Neuronal stem cell (in vitro differentiated cells): ENCODE data around the gene ROBO1.

ENCODE experiments used
- DNase-seq: peaks from one replicate; pipeline ENCODE4 v3.0.0-alpha.2; 2013; ENCODE audit warnings: low spot score
- H2AFZ ChIP-seq: one replicate; pipeline ENCODE4 v1.6.1; 2013; ENCODE audit warnings: mild to moderate bottlenecking, low read length, inconsistent platforms
- H2AK5ac ChIP-seq: 2 replicates; pipeline ENCODE4 v1.6.1; 2013; ENCODE audit warnings: low read depth, mild to moderate bottlenecking, inconsistent platforms, low read length, moderate library complexity, mixed read lengths
- H2BK120ac ChIP-seq: 2 replicates; pipeline ENCODE4 v1.6.1; 2013; ENCODE audit warnings: low read depth, mild to moderate bottlenecking, inconsistent platforms, low read length, moderate library complexity, mixed read lengths
- H2BK12ac ChIP-seq: one replicate; pipeline ENCODE4 v1.6.1; 2013; ENCODE audit warnings: low read length, inconsistent platforms
- H2BK15ac ChIP-seq: 2 replicates; pipeline ENCODE4 v1.6.1; 2013; ENCODE audit warnings: mild to moderate bottlenecking, low read length, inconsistent platforms, mixed read lengths
- H2BK5ac ChIP-seq: one replicate; pipeline ENCODE4 v1.6.1; 2013; ENCODE audit warnings: inconsistent platforms, mild to moderate bottlenecking, low read length, moderate library complexity
- H3K14ac ChIP-seq: one replicate; pipeline ENCODE4 v1.6.1; 2013; ENCODE audit warnings: low read length, inconsistent platforms
- H3K18ac ChIP-seq: 2 replicates; pipeline ENCODE4 v1.6.1; 2013; ENCODE audit warnings: low read length, inconsistent platforms
- H3K23ac ChIP-seq: 2 replicates; pipeline ENCODE4 v1.6.1; 2013; ENCODE audit warnings: low read depth, mild to moderate bottlenecking, mixed read lengths, low read length, inconsistent platforms; ENCODE audit not compliant: poor library complexity
- H3K27ac ChIP-seq: replicated peaks from 3 replicates; pipeline ENCODE4 v1.5.1; 2013; ENCODE audit warnings: low read length, inconsistent platforms
- H3K27me3 ChIP-seq, 3 experiments: 2 replicates each; pipeline ENCODE4 v1.6.1; 2013; ENCODE audit warnings: low read length in 3 of 3, mild to moderate bottlenecking in 2 of 3, inconsistent platforms in 1 of 3, low read depth in 1 of 3, mixed read lengths in 1 of 3, moderate library complexity in 1 of 3; ENCODE audit not compliant: control insufficient read depth in 3 of 3, insufficient read depth in 3 of 3
- H3K36me3 ChIP-seq, 2 donors: replicated peaks in 1 of 2; 2 replicates each; pipeline ENCODE4 v1.6.1; 2013; ENCODE audit warnings: low read length in 2 of 2; ENCODE audit not compliant: control insufficient read depth in 2 of 2, insufficient read depth in 2 of 2
- H3K4ac ChIP-seq: 2 replicates; pipeline ENCODE4 v1.6.1; 2013; ENCODE audit warnings: inconsistent platforms, mild to moderate bottlenecking, low read length, moderate library complexity
- H3K4me1 ChIP-seq, 2 donors: 1 replicate in 1 of 2; 2 replicates in 1 of 2; pipeline ENCODE4 v1.6.1; 2013; ENCODE audit warnings: low read length in 2 of 2, low read depth in 1 of 2; ENCODE audit not compliant: control insufficient read depth in 2 of 2, insufficient read depth in 1 of 2
- H3K4me2 ChIP-seq: one replicate; pipeline ENCODE4 v1.6.1; 2013; ENCODE audit warnings: mild to moderate bottlenecking, low read length, inconsistent platforms; ENCODE audit not compliant: insufficient read depth, poor library complexity, severe bottlenecking
- H3K4me3 ChIP-seq, 2 donors: 2 replicates each; pipeline ENCODE4 v1.5.1; 2013; ENCODE audit warnings: low read length in 2 of 2, mild to moderate bottlenecking in 2 of 2, inconsistent platforms in 1 of 2, moderate library complexity in 1 of 2
- H3K79me1 ChIP-seq: one replicate; pipeline ENCODE4 v1.6.1; 2013; ENCODE audit warnings: low read depth, mild to moderate bottlenecking, inconsistent platforms, low read length, moderate library complexity
- H3K9ac ChIP-seq: one replicate; pipeline ENCODE4 v1.6.1; 2013; ENCODE audit warnings: mild to moderate bottlenecking, low read depth, low read length, inconsistent platforms; ENCODE audit not compliant: poor library complexity
- H3K9me3 ChIP-seq, 2 donors: replicated peaks in 1 of 2; 2 replicates each; pipeline versions ENCODE3 to v1.6.1; 2013; ENCODE audit warnings: low read length in 2 of 2, mild to moderate bottlenecking in 2 of 2, inconsistent platforms in 1 of 2, low read depth in 1 of 2, mixed read lengths in 1 of 2, moderate library complexity in 1 of 2; ENCODE audit not compliant: control insufficient read depth in 2 of 2, insufficient read depth in 1 of 2
- H4K8ac ChIP-seq: one replicate; pipeline ENCODE4 v1.6.1; 2013; ENCODE audit warnings: low read depth, mild to moderate bottlenecking, inconsistent platforms, low read length, moderate library complexity
- H4K91ac ChIP-seq: one replicate; pipeline ENCODE4 v1.6.1; 2013; ENCODE audit warnings: low read length, low read depth, mild to moderate bottlenecking, inconsistent platforms; ENCODE audit not compliant: poor library complexity
- WGBS, 2 donors: extraction: QIAGEN DNeasy Blood & Tissue Kit; methylation state at CpG; one replicate each; pipeline ENCODE4 v1.1.7; 2013; ENCODE audit warnings: missing lambda C conversion rate in 2 of 2, mixed read lengths in 1 of 2; ENCODE audit not compliant: insufficient read length in 2 of 2, insufficient replicate concordance in 1 of 2; ENCODE audit errors: extremely low coverage in 2 of 2; 5-methylcytosine and 5-hydroxymethylcytosine counted together

The ROBO1 gene

GRCh38 chr3:78919021-78919755, 848.6 kb downstream of the ROBO1 start:
- Histone ChIP-seq H3K18ac (no peak overlapping the region), H4K91ac (no peak overlapping the region), H3K4me3 (no peak overlapping the region), H3K4ac (no peak overlapping the region), H2AFZ (no peak overlapping the region), H3K23ac (no peak overlapping the region), H2BK120ac (no peak overlapping the region), H3K27ac (no peak overlapping the region), H3K27me3 (no peaks in the 10 kb centered on the region), H3K14ac (no peak overlapping the region), H2BK12ac (no peak overlapping the region), H3K4me1 (no peaks in the 10 kb centered on the region), H3K9ac (no peak overlapping the region), H3K4me2 (no peak overlapping the region), H2AK5ac (no peak overlapping the region), H2BK5ac (no peak overlapping the region), H4K8ac (no peak overlapping the region), H3K79me1 (peaks cover 2% of the 10 kb centered on the region), H3K36me3 (no peaks in the 10 kb centered on the region), H3K9me3 (no peaks in the 10 kb centered on the region), H2BK15ac (no peak overlapping the region)
- WGBS, 2 donors = no CpG with 5 or more reads among the region's 5 CpGs
- DNase-seq = no peak

- H3K23ac ChIP-seq = no peak overlapping the region
These were observed 849.3 kb downstream of the ROBO1 start for GRCh38 chr3:78918361-78919020.

GRCh38 chr3:78917536-78917935, 850.3 kb downstream of the ROBO1 start:
- H2BK5ac ChIP-seq = no peak overlapping the region
- H3K4me3 ChIP-seq = no peak overlapping the region

More at GRCh38 chr3:78918361-78919020, 849.3 kb downstream of the ROBO1 start:
- Histone ChIP-seq H3K4ac (no peak overlapping the region), H3K14ac (no peak overlapping the region), H3K9me3 (no peaks in the 10 kb centered on the region), H4K8ac (no peak overlapping the region), H3K27me3 (no peaks in the 10 kb centered on the region), H3K4me1 (no peaks in the 10 kb centered on the region), H2AFZ (no peak overlapping the region), H2BK120ac (no peak overlapping the region), H2BK5ac (no peak overlapping the region), H3K9ac (no peak overlapping the region), H3K18ac (no peak overlapping the region), H2BK12ac (no peak overlapping the region), H3K4me3 (no peak overlapping the region), H2BK15ac (no peak overlapping the region), H3K27ac (no peak overlapping the region), H4K91ac (no peak overlapping the region), H2AK5ac (no peak overlapping the region), H3K79me1 (peaks cover 2% of the 10 kb centered on the region), H3K4me2 (no peak overlapping the region), H3K36me3 (no peaks in the 10 kb centered on the region)
- no peak for DNase-seq
- WGBS, 2 donors = no CpG with 5 or more reads among the region's 1 CpG

GRCh38 chr3:78913711-78914110, 854.1 kb downstream of the ROBO1 start:
- no peak overlapping the region for H4K91ac ChIP-seq
- H2AFZ ChIP-seq = no peak overlapping the region
- no peak overlapping the region for H3K4ac ChIP-seq
- no peak overlapping the region for H2BK12ac ChIP-seq
- no peak overlapping the region for H3K4me2 ChIP-seq
- no peak for DNase-seq
- no peak overlapping the region for H3K18ac ChIP-seq
- H3K79me1 ChIP-seq = peaks cover 2% of the 10 kb centered on the region
- H3K27me3 ChIP-seq = no peaks in the 10 kb centered on the region
- H2AK5ac ChIP-seq = no peak overlapping the region
- H3K14ac ChIP-seq = no peak overlapping the region
- H2BK15ac ChIP-seq = no peak overlapping the region
- H2BK5ac ChIP-seq = no peak overlapping the region
- H3K4me3 ChIP-seq = no peak overlapping the region
- WGBS, 2 donors = no CpG with 5 or more reads among the region's 2 CpGs
- no peaks in the 10 kb centered on the region for H3K9me3 ChIP-seq
- H3K27ac ChIP-seq = no peak overlapping the region
- H3K4me1 ChIP-seq = peaks cover 0 to 2% of the 10 kb centered on the region in 2 donors
- H3K9ac ChIP-seq = no peak overlapping the region
- no peak overlapping the region for H2BK120ac ChIP-seq
- no peak overlapping the region for H3K23ac ChIP-seq
- H3K36me3 ChIP-seq = no peaks in the 10 kb centered on the region
- H4K8ac ChIP-seq = no peak overlapping the region

More at GRCh38 chr3:78917536-78917935, 850.3 kb downstream of the ROBO1 start:
- Histone ChIP-seq H3K9ac (no peak overlapping the region), H2BK120ac (no peak overlapping the region), H3K9me3 (no peaks in the 10 kb centered on the region), H3K27ac (no peak overlapping the region), H3K4me2 (no peak overlapping the region), H3K23ac (no peak overlapping the region), H2AFZ (no peak overlapping the region), H2AK5ac (no peak overlapping the region), H3K4me1 (no peaks in the 10 kb centered on the region), H2BK15ac (no peak overlapping the region), H4K91ac (no peak overlapping the region), H3K18ac (no peak overlapping the region), H3K36me3 (no peaks in the 10 kb centered on the region), H3K79me1 (peaks cover 2% of the 10 kb centered on the region), H2BK12ac (no peak overlapping the region), H4K8ac (no peak overlapping the region), H3K27me3 (no peaks in the 10 kb centered on the region), H3K4ac (no peak overlapping the region), H3K14ac (no peak overlapping the region)
- DNase-seq = no peak
- no CpG with 5 or more reads among the region's 2 CpGs for WGBS, 2 donors
